ENCODE data around the gene OR5AU1. TPM values are rescaled to one million over a fixed set of nuclear protein-coding genes. Genes with fewer than 3 reads are reported as not detected.
A peak's percentile ranks its signal among the peaks of the same experiment; 100 is the strongest.

The OR5AU1 gene
- total RNA-seq, 1 donor: not detected

GRCh38 chr14:21201732-21202462, 46.0 kb upstream of the OR5AU1 start:
- no peak for TF ChIP-seq CTCF (IDR thresholded peaks at IDR 0.05; ENCODE audit: insufficient read depth, low read length)
- no peak overlapping the region for H3K4me3 ChIP-seq (ENCODE audit: low read depth, low read length)
- no peak for DNase-seq (ENCODE audit: low read depth)

GRCh38 chr14:21200752-21201461, 45.0 kb upstream of the OR5AU1 start:
- no peak for DNase-seq (ENCODE audit: low read depth)
- no peak for TF ChIP-seq CTCF (IDR thresholded peaks at IDR 0.05; ENCODE audit: insufficient read depth, low read length)
- H3K4me3 ChIP-seq (ENCODE audit: low read depth, low read length): no peak overlapping the region

GRCh38 chr14:21199611-21200560, 44.0 kb upstream of the OR5AU1 start:
- no peak for DNase-seq (ENCODE audit: low read depth)
- H3K4me3 ChIP-seq (ENCODE audit: low read depth, low read length): no peak overlapping the region
- TF ChIP-seq CTCF (IDR thresholded peaks at IDR 0.05; ENCODE audit: insufficient read depth, low read length): no peak

GRCh38 chr14:21197418-21198205, 41.7 kb upstream of the OR5AU1 start:
- DNase-seq (ENCODE audit: low read depth): no peak
- no peak overlapping the region for H3K4me3 ChIP-seq (ENCODE audit: low read depth, low read length)
- peak; percentile 5 for TF ChIP-seq CTCF (IDR thresholded peaks at IDR 0.05; ENCODE audit: insufficient read depth, low read length)

GRCh38 chr14:21194597-21194996, 38.7 kb upstream of the OR5AU1 start:
- no peak for DNase-seq (ENCODE audit: low read depth)
- H3K4me3 ChIP-seq (ENCODE audit: low read depth, low read length): no peak overlapping the region
- no peak for TF ChIP-seq CTCF (IDR thresholded peaks at IDR 0.05; ENCODE audit: insufficient read depth, low read length)

Measured in fibroblast of the aortic adventitia (primary cell).